A673 (cell line): ENCODE data around the gene AQP2. TPM values are rescaled to one million over a fixed set of nuclear protein-coding genes. Genes with fewer than 3 reads are reported as not detected.

Experiments
- BruUV-seq: library from RNA; stranded (reverse); fragments of 400-500 nt; replicated peaks from 2 replicates; lab custom pipeline; 2021; lab: Mats Ljungman, UMichigan
- CTCF ChIA-PET: fragments of 300-600 bp; sonication (Branson Sonifier 250); formaldehyde crosslinking; loops from one replicate; lab custom pipeline; 2022; ENCODE audit warnings: antibody characterized with exemption; lab: Charles Lee
- POLR2A ChIA-PET: fragments of 300-600 bp; sonication (Branson Sonifier 250); formaldehyde crosslinking; loops from one replicate; lab custom pipeline; 2022; ENCODE audit warnings: antibody characterized with exemption; ENCODE audit not compliant: low non-redundant PET; lab: Charles Lee
- DNase-seq: peaks from one replicate; pipeline ENCODE4 v3.0.0-alpha.2; 2015; ENCODE audit warnings: low spot score
- H3K27ac ChIP-seq: fragments of 200-600 bp; sonication (generic); 2 replicates; pipeline ENCODE4 v1.5.1; 2016; ENCODE audit warnings: mixed run types, low read depth, mild to moderate bottlenecking, mixed read lengths, antibody characterized with exemption, low read length; ENCODE audit not compliant: poor library complexity, severe bottlenecking
- H3K27me3 ChIP-seq: fragments of 200-600 bp; sonication (generic); replicated peaks from 2 replicates; pipeline ENCODE4 v1.6.1; 2017; ENCODE audit warnings: mixed run types, low read depth, mild to moderate bottlenecking, mixed read lengths, antibody characterized with exemption, low read length; ENCODE audit not compliant: insufficient read depth, poor library complexity
- H3K36me3 ChIP-seq: fragments of 200-600 bp; sonication (generic); 2 replicates; pipeline ENCODE4 v1.6.1; 2016; ENCODE audit warnings: mixed run types, mild to moderate bottlenecking, mixed read lengths, antibody characterized with exemption, low read length; ENCODE audit not compliant: insufficient read depth, poor library complexity, severe bottlenecking
- H3K4me1 ChIP-seq: fragments of 200-600 bp; sonication (generic); 2 replicates; pipeline ENCODE4 v1.6.1; 2017; ENCODE audit warnings: mixed run types, mild to moderate bottlenecking, mixed read lengths, antibody characterized with exemption, low read length; ENCODE audit not compliant: insufficient read depth, poor library complexity, severe bottlenecking
- H3K4me3 ChIP-seq: fragments of 200-600 bp; sonication (generic); 2 replicates; pipeline ENCODE4 v1.5.1; 2016; ENCODE audit warnings: low read depth, mixed run types, mild to moderate bottlenecking, mixed read lengths, low read length; ENCODE audit not compliant: poor library complexity, severe bottlenecking
- H3K9me3 ChIP-seq: fragments of 200-600 bp; sonication (generic); 2 replicates; pipeline ENCODE4 v1.6.1; 2016; ENCODE audit warnings: mixed run types, low read depth, mild to moderate bottlenecking, mixed read lengths, antibody characterized with exemption, low read length; ENCODE audit not compliant: poor library complexity, severe bottlenecking
- EZH2 ChIP-seq: fragments of 200-600 bp; sonication (generic); IDR thresholded peaks from 2 replicates; pipeline ENCODE4 v1.6.1; 2017; ENCODE audit warnings: borderline replicate concordance, low read depth, mild to moderate bottlenecking, mixed read lengths, antibody characterized with exemption, low read length; ENCODE audit not compliant: poor library complexity, severe bottlenecking
- intact Hi-C: fragments of 100-400 bp; cut with micrococcal nuclease; formaldehyde crosslinking; loops from one replicate; pipeline ENCODE4 v1.10.0; 2022; ENCODE audit not compliant: unreplicated experiment
- total RNA-seq: library from RNA; stranded (reverse); gene quantifications from 2 replicates; pipeline ENCODE4 v1.2.3, GENCODE V29; 2021
- TF ChIP-seq, protein P1 (sequence below): fragments of 300-800, 200-600 bp; sonication (generic); conservative IDR thresholded peaks from 2 replicates; pipeline ENCODE4 v1.5.1; 2017; ENCODE audit warnings: low read depth, mild to moderate bottlenecking, antibody characterized with exemption, low read length, moderate library complexity, mixed read lengths

AQP2 gene
- total RNA-seq, 1 experiment from 2014 or later: not detected

DNA sequence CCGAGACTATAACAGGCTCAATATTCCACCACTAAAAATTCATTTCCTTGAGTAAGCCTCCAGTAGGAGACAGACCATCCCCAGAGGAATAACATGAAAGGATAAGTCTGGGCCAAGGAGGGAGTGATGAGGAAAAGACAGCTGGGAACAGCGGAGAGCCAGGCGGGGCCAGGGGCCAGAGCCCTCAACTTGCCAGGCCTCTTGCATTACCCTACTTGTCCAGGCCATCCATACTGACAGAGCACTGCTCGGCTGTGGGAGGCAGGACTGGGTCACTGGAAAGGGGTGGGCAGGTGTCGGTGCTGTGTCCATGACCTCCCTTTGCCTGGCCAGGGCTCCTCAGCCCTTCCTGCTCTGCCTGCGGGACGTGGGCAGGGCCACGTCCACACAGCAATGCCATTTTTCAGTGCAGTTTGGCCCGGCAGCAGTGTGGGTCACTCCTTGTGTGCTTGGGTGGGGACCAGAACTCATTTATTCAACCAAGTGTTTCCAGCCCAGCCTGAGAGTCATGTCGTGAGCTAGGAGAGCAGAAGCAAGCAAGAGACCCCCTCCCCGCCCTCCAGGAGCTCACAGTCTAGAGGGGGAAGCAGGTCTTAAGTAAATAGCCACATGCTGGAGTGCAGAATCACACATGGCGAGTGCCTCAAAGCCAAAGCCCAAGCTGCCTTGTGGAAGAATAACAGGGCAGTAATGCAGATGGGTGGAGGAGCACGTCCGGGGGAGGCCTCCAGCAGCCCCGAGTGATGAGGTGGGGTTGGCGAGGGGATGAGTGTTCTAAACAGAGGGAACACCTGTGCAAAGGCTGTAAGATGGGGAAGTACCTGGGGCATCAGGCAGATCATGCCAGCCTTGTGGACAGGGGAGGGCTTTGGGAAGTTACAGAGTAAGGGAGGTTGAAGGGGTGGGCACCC, 37.9 kb upstream of the AQP2 start:
- DNase-seq: no peak
- CTCF ChIA-PET: no interaction called here
- TF ChIP-seq, protein P1, sequence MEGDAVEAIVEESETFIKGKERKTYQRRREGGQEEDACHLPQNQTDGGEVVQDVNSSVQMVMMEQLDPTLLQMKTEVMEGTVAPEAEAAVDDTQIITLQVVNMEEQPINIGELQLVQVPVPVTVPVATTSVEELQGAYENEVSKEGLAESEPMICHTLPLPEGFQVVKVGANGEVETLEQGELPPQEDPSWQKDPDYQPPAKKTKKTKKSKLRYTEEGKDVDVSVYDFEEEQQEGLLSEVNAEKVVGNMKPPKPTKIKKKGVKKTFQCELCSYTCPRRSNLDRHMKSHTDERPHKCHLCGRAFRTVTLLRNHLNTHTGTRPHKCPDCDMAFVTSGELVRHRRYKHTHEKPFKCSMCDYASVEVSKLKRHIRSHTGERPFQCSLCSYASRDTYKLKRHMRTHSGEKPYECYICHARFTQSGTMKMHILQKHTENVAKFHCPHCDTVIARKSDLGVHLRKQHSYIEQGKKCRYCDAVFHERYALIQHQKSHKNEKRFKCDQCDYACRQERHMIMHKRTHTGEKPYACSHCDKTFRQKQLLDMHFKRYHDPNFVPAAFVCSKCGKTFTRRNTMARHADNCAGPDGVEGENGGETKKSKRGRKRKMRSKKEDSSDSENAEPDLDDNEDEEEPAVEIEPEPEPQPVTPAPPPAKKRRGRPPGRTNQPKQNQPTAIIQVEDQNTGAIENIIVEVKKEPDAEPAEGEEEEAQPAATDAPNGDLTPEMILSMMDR: no peak
- no peak for TF ChIP-seq EZH2
- no peak overlapping the region for H3K27ac ChIP-seq
- H3K36me3 ChIP-seq: no peaks in the 10 kb centered on the region
- no peaks in the 10 kb centered on the region for H3K4me1 ChIP-seq
- BruUV-seq: no TSS peak
- intact Hi-C loops: no loop called here
- no peaks in the 10 kb centered on the region for H3K27me3 ChIP-seq
- POLR2A ChIA-PET: no interaction called here
- H3K4me3 ChIP-seq: no peak overlapping the region
- no peaks in the 10 kb centered on the region for H3K9me3 ChIP-seq

DNA sequence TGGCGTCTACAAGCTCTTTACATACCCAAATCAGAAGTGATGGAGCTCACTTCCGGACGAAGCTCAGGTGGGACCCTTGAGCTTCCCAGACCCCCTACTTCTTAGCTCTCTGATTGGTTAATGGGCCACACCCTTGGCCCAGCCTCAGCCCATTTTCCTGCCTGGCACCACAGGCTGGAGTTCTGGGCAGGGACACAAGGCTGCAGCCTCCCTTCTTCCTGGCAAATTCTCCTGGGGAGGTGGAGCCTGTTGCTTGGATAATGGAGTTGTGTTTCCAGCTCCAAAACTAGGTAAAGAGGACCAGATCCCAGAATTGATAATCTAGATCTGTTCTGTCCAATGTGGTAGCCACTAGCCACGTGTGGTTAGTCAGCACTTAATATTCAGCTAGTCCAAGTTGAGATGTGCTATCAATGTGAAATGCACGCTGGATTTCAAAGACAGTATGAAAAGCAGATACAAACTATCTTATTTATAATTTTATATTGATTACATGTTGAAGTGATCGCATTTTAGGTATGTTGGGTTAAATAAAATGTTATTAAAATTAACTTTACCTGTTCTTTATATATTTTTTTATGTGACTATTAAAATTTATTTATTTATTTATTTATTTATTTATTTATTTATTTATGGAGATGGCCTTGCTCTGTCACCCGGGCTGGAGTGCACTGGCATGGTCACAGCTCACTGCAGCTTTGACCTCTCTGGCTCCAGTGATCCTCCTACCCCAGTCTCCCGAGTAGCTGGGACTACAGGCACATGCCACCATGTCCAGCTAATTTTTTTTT, 34.2 kb upstream of the AQP2 start:
- TF ChIP-seq, protein P1: no peak
- no peak for TF ChIP-seq EZH2
- no peak overlapping the region for H3K27ac ChIP-seq
- H3K4me3 ChIP-seq: no peak overlapping the region
- H3K9me3 ChIP-seq: no peaks in the 10 kb centered on the region
- H3K36me3 ChIP-seq: no peaks in the 10 kb centered on the region
- H3K27me3 ChIP-seq: no peaks in the 10 kb centered on the region
- no peaks in the 10 kb centered on the region for H3K4me1 ChIP-seq
- no TSS peak for BruUV-seq
- intact Hi-C loops: no loop called here
- POLR2A ChIA-PET: no interaction called here
- CTCF ChIA-PET: no interaction called here
- no peak for DNase-seq

DNA sequence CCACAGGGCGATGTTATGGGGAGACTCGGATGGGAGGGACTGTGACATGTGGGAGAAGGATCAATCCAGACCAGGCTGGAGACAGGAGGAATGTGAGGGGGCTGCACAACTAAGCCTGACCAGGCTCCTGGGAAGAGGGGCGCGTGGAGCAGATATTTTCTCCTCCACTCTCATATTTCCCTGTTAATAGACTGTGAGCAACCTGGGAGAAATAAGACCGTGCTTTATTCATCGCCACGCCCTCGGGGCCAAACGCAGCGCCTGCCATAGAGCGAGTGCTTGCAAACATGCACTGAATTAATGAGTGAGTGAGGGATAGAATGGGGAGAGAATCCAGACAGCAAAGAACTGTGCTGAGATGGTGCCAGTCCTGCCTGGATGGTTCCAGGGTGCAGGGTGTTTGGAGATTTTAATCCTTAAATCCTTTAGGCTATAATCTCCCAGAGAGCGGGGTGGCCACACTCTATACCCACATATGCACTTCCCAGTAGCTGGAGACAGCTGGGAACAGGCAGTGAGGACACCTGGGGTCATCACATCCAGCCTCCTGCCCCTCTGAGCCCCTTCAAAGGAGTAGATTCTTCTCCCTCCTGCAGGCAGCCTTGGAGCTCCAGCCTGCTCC, 33.3 kb upstream of the AQP2 start:
- H3K4me1 ChIP-seq: no peaks in the 10 kb centered on the region
- no peak overlapping the region for H3K4me3 ChIP-seq
- intact Hi-C loops: no loop called here
- no peak for DNase-seq
- no peaks in the 10 kb centered on the region for H3K9me3 ChIP-seq
- CTCF ChIA-PET: interaction anchor here (0.5 kb wide), 1 partner anchor 121 kb away, joined by 4 read pairs; no protein-coding TSS in a partner anchor
- no peak for TF ChIP-seq EZH2
- TF ChIP-seq, protein P1: no peak
- POLR2A ChIA-PET: no interaction called here
- no TSS peak for BruUV-seq
- H3K27ac ChIP-seq: no peak overlapping the region
- no peaks in the 10 kb centered on the region for H3K36me3 ChIP-seq
- no peaks in the 10 kb centered on the region for H3K27me3 ChIP-seq
